CD4-positive, alpha-beta memory T cell (primary cell): ENCODE results near the gene CPLX3. TPM values are rescaled to one million over a fixed set of nuclear protein-coding genes. Genes with fewer than 3 reads are reported as not detected.

Experiments
- CTCF ChIA-PET: fragments of 350-600 bp; sonication (Branson Sonifier 250); formaldehyde crosslinking; loops from one replicate; lab custom pipeline; 2021; ENCODE audit warnings: inconsistent platforms; ENCODE audit not compliant: partially characterized antibody; lab: Charles Lee
- POLR2A ChIA-PET: fragments of 350-600 bp; sonication (Branson Sonifier 250); formaldehyde crosslinking; loops from one replicate; lab custom pipeline; 2021; ENCODE audit not compliant: partially characterized antibody; lab: Charles Lee
- DNase-seq, 5 donors: peaks; one replicate each; pipeline versions ENCODE4 v3.0.0 to v3.0.0-alpha.2; 2020 to 2022; ENCODE audit warnings: mixed read lengths in 1 of 5
- H3K27ac ChIP-seq: one replicate; pipeline ENCODE4 v1.7.0; 2013; ENCODE audit warnings: low read depth, low read length
- H3K27me3 ChIP-seq: 2 replicates; pipeline ENCODE4 v1.7.0; 2013; ENCODE audit warnings: mild to moderate bottlenecking, low read length, moderate library complexity; ENCODE audit not compliant: insufficient read depth
- H3K36me3 ChIP-seq: 2 replicates; pipeline ENCODE4 v1.7.0; 2013; ENCODE audit warnings: mild to moderate bottlenecking, low read length, moderate library complexity; ENCODE audit not compliant: insufficient read depth
- H3K4me1 ChIP-seq: 2 replicates; pipeline ENCODE4 v1.7.0; 2013; ENCODE audit warnings: mild to moderate bottlenecking, low read length, moderate library complexity; ENCODE audit not compliant: insufficient read depth
- H3K4me3 ChIP-seq, 2 donors: one replicate each; pipeline ENCODE4 v1.7.0; 2013; ENCODE audit warnings: low read length in 2 of 2, mild to moderate bottlenecking in 1 of 2
- H3K9me3 ChIP-seq, 2 donors: one replicate each; pipeline ENCODE4 v1.7.0; 2013; ENCODE audit warnings: low read length in 2 of 2, control low read depth in 1 of 2; ENCODE audit not compliant: control insufficient read depth in 1 of 2
- H3K27ac Mint-ChIP-seq, 7 donors: one replicate each; pipeline ENCODE4 v1.8.0; 2020 to 2021; ENCODE audit warnings: mixed read lengths in 7 of 7, mild to moderate bottlenecking in 6 of 7, inconsistent platforms in 3 of 7, moderate library complexity in 3 of 7
- H3K27me3 Mint-ChIP-seq, 2 donors: one replicate each; pipeline ENCODE4 v1.8.0; 2020 to 2021; ENCODE audit warnings: mixed read lengths in 2 of 2
- H3K36me3 Mint-ChIP-seq, 2 donors: one replicate each; pipeline ENCODE4 v1.8.0; 2020 to 2021; ENCODE audit warnings: mixed read lengths in 2 of 2, inconsistent platforms in 1 of 2, mild to moderate bottlenecking in 1 of 2
- H3K4me1 Mint-ChIP-seq, 4 donors: one replicate each; pipeline ENCODE4 v1.8.0; 2020 to 2021; ENCODE audit warnings: mixed read lengths in 4 of 4, mild to moderate bottlenecking in 1 of 4
- H3K4me3 Mint-ChIP-seq, 8 donors: one replicate each; pipeline ENCODE4 v1.8.0; 2020 to 2021; ENCODE audit warnings: mixed read lengths in 8 of 8, mild to moderate bottlenecking in 7 of 8, moderate library complexity in 6 of 8, inconsistent platforms in 3 of 8
- H3K9me3 Mint-ChIP-seq, 8 donors: one replicate each; pipeline ENCODE4 v1.8.0; 2020 to 2021; ENCODE audit warnings: mixed read lengths in 8 of 8, mild to moderate bottlenecking in 5 of 8, inconsistent platforms in 3 of 8, moderate library complexity in 1 of 8
- intact Hi-C: fragments of 100-400 bp; cut with micrococcal nuclease; formaldehyde crosslinking; loops from one replicate; pipeline ENCODE4 v1.15.1; 2023
- polyA plus RNA-seq, 2 donors: library from polyadenylated mRNA; unstranded; fragments of 300-500 nt; fragmentation: Illumina TruSeq; gene quantifications; one replicate each; pipeline ENCODE4 v1.2.3, GENCODE V29; 2021
- total RNA-seq, 2 experiments: library from RNA; stranded (reverse); gene quantifications; one replicate each; pipeline ENCODE4 v1.2.3, GENCODE V29; 2021

CPLX3 gene
- total and polyA plus RNA-seq, 4 experiments from 2014 or later, result not detected

GRCh38 chr15:74841891-74842373 lies 15.5 kb downstream of the CPLX3 start:
- Histone ChIP-seq H3K36me3 (no peaks in the 10 kb centered on the region), H3K9me3 (no peaks in the 10 kb centered on the region), H3K27me3 (no peaks in the 10 kb centered on the region), H3K27ac (peak overlapping the region; percentile 69), H3K4me3 (peak overlapping the region in 1 of 2 donors; percentile 83), H3K4me1 (peaks cover 52% of the 10 kb centered on the region)
- DNase-seq, result no peak
- peak overlapping the region; percentile 87 to 92 (median 90) for H3K4me3 Mint-ChIP-seq
- POLR2A ChIA-PET, result interaction anchor here (0.8 to 7.9 kb wide), 12 partner anchors 28 to 226 kb away, joined by 3 to 106 read pairs (median 8); partner anchors contain the start of genes CLK3, COX5A, FAM219B and SCAMP2
- no peaks in the 10 kb centered on the region for H3K27me3 Mint-ChIP-seq
- H3K27ac Mint-ChIP-seq, result peak overlapping the region in 6 of 7 donors; percentile 77 to 93 (median 85)
- intact Hi-C loops, result loop anchor here (2.0 to 5.0 kb wide), 3 partner anchors 55 to 210 kb away; no protein-coding TSS in a partner anchor
- CTCF ChIA-PET, result interaction anchor here (1.0 to 7.3 kb wide), 10 partner anchors 28 to 108 kb away, joined by 3 to 136 read pairs (median 10); partner anchors contain the start of gene FAM219B
- no peaks in the 10 kb centered on the region for H3K9me3 Mint-ChIP-seq
- peaks cover 37 to 57% (median 45%) of the 10 kb centered on the region in 4 donors for H3K4me1 Mint-ChIP-seq
- peaks cover 6 to 34% of the 10 kb centered on the region in 2 donors for H3K36me3 Mint-ChIP-seq

DNA sequence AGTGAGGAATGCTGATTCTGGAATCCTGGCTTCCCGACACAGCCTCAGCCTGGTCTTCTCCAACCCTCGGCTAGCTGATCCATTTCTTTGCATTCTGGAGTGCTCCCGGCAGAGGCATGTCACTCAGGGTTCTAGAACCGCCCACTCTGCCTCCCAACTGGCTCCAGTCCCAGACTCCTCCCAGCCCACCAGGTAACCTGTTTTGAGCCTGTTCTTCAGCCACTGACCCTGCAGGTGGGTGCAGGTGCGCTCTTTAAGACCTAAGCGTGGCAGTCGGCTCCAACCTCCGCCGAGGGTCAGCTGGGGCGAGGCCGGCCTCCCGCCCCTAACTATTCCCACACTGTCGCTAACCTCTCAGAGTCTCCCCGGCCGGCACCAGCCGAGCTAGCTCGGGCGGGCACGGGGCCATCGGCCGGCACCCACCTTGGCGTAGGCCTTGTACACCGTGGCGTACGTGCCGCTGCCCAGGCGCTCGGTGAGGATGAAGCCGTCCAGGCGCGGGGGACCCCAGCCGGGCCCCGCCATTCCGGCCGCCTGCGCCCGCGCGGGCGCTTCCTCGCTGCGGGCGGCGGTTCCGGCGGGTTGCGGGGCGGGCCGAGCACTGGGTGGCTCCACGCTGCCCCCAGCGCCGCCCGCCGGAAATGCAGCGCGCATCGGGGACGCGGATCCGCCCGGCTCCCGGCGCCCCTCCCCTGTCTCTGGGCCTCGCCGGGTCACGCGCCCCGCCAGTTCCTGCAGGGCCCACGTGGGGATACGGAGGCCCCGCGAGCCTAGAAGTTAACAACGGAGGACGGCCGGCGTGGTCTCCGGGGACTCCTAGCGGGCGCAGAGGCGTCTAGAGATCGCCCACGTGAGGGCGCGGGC lies 16.4 kb downstream of the CPLX3 start, which contains the start of gene ULK3:
Gene ULK3 (minus strand): TSS at position 576 of the 864 bp plus-strand sequence. CDS start 51 bp downstream, at position 525.
- ChIA-PET POLR2A (interaction anchor here (0.6 to 7.9 kb wide), 17 partner anchors 13 to 227 kb away, joined by 3 to 106 read pairs (median 4); partner anchors contain the start of genes CLK3, COX5A, FAM219B and SCAMP2), CTCF (interaction anchor here (1.0 to 7.3 kb wide), 13 partner anchors 27 to 223 kb away, joined by 3 to 136 read pairs (median 4); partner anchors contain the start of gene FAM219B)
- Mint-ChIP-seq H3K27ac (peak within 1 kb of the TSS; percentile 91 to 97 (median 93)), H3K36me3 (peaks cover 9 to 36% of the 10 kb centered on the region in 2 donors), H3K4me3 (peak within 1 kb of the TSS; percentile 87 to 92 (median 91)), H3K4me1 (peaks cover 37 to 57% (median 46%) of the 10 kb centered on the region in 4 donors), H3K27me3 (no peaks in the 10 kb centered on the region), H3K9me3 (no peaks in the 10 kb centered on the region)
- peak; percentile 92 to 94 (median 93) for DNase-seq
- H3K27me3 ChIP-seq, result no peaks in the 10 kb centered on the region
- peak within 1 kb of the TSS; percentile 81 to 83 for H3K4me3 ChIP-seq
- H3K27ac ChIP-seq, result peak within 1 kb of the TSS; percentile 77
- peaks cover 52% of the 10 kb centered on the region for H3K4me1 ChIP-seq
- no peaks in the 10 kb centered on the region for H3K9me3 ChIP-seq
- intact Hi-C loops, result loop anchor here (1.0 to 5.0 kb wide), 5 partner anchors 47 to 211 kb away; partner anchors contain the start of genes COX5A and MPI
- peaks cover 7% of the 10 kb centered on the region for H3K36me3 ChIP-seq

- H3K27ac Mint-ChIP-seq, result peak overlapping the region; percentile 90 to 97 (median 93)
- CTCF ChIA-PET, result interaction anchor here (1.0 to 7.3 kb wide), 11 partner anchors 27 to 224 kb away, joined by 3 to 136 read pairs (median 7); partner anchors contain the start of genes COX5A and FAM219B
- peaks cover 13 to 40% of the 10 kb centered on the region in 2 donors for H3K36me3 Mint-ChIP-seq
- POLR2A ChIA-PET, result interaction anchor here (0.6 to 7.9 kb wide), 17 partner anchors 13 to 228 kb away, joined by 3 to 106 read pairs (median 10); partner anchors contain the start of genes CLK3, COX5A, CSK and FAM219B
- peaks cover 14% of the 10 kb centered on the region for H3K36me3 ChIP-seq
- intact Hi-C loops, result loop anchor here (1.0 to 5.0 kb wide), 5 partner anchors 47 to 211 kb away; partner anchors contain the start of genes COX5A and MPI
- H3K27me3 ChIP-seq, result no peaks in the 10 kb centered on the region
- H3K4me1 ChIP-seq, result peaks cover 52% of the 10 kb centered on the region
- peak overlapping the region; percentile 77 for H3K27ac ChIP-seq
- no peaks in the 10 kb centered on the region for H3K9me3 ChIP-seq
- H3K4me3 ChIP-seq, result peak overlapping the region; percentile 30 to 83
- no peaks in the 10 kb centered on the region for H3K27me3 Mint-ChIP-seq
- peak overlapping the region; percentile 77 to 92 (median 86) for H3K4me3 Mint-ChIP-seq
- DNase-seq, result no peak
- H3K9me3 Mint-ChIP-seq, result no peaks in the 10 kb centered on the region
- H3K4me1 Mint-ChIP-seq, result peaks cover 37 to 57% (median 46%) of the 10 kb centered on the region in 4 donors
These were observed 17.0 kb downstream of the CPLX3 start for GRCh38 chr15:74843445-74843828.

DNA sequence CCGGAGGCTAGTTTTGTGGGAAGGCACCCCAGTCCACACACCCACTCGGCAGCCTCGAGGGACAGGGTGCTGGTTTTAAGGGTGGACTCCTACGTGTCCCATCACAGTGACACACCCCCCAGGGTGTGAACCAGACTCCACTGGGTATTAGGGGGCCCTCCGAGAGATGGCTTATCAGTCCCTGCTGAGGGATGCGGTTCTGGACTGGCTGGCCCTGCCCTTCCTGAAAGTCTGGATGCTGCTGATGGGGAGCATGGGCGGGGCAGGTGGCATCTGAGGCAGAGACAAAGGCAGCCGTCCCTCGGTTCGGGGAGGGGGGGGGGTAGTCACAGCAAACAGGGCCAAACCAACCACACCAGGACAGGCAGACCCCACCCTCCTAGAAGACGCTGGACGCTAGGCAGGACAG lies 17.5 kb downstream of the CPLX3 start:
- H3K36me3 ChIP-seq, result peaks cover 18% of the 10 kb centered on the region
- peak overlapping the region; percentile 30 to 83 for H3K4me3 ChIP-seq
- Mint-ChIP-seq H3K36me3 (peaks cover 18 to 42% of the 10 kb centered on the region in 2 donors), H3K4me3 (peak overlapping the region in 6 of 8 donors; percentile 41 to 92 (median 86)), H3K27ac (peak overlapping the region; percentile 8 to 97 (median 93)), H3K9me3 (no peaks in the 10 kb centered on the region), H3K4me1 (peaks cover 37 to 57% (median 46%) of the 10 kb centered on the region in 4 donors), H3K27me3 (no peaks in the 10 kb centered on the region)
- ChIA-PET CTCF (interaction anchor here (0.9 to 7.3 kb wide), 16 partner anchors 26 to 225 kb away, joined by 3 to 136 read pairs (median 10); partner anchors contain the start of genes COX5A, FAM219B and MPI), POLR2A (interaction anchor here (0.6 to 7.9 kb wide), 17 partner anchors 12 to 229 kb away, joined by 3 to 106 read pairs (median 10); partner anchors contain the start of genes CLK3, COX5A, CSK and FAM219B)
- no peaks in the 10 kb centered on the region for H3K9me3 ChIP-seq
- intact Hi-C loops, result loop anchor here (1.0 to 5.0 kb wide), 5 partner anchors 46 to 212 kb away; partner anchors contain the start of genes COX5A and MPI
- H3K27ac ChIP-seq, result peak overlapping the region; percentile 77
- peaks cover 52% of the 10 kb centered on the region for H3K4me1 ChIP-seq
- DNase-seq, result no peak
- no peaks in the 10 kb centered on the region for H3K27me3 ChIP-seq

DNA sequence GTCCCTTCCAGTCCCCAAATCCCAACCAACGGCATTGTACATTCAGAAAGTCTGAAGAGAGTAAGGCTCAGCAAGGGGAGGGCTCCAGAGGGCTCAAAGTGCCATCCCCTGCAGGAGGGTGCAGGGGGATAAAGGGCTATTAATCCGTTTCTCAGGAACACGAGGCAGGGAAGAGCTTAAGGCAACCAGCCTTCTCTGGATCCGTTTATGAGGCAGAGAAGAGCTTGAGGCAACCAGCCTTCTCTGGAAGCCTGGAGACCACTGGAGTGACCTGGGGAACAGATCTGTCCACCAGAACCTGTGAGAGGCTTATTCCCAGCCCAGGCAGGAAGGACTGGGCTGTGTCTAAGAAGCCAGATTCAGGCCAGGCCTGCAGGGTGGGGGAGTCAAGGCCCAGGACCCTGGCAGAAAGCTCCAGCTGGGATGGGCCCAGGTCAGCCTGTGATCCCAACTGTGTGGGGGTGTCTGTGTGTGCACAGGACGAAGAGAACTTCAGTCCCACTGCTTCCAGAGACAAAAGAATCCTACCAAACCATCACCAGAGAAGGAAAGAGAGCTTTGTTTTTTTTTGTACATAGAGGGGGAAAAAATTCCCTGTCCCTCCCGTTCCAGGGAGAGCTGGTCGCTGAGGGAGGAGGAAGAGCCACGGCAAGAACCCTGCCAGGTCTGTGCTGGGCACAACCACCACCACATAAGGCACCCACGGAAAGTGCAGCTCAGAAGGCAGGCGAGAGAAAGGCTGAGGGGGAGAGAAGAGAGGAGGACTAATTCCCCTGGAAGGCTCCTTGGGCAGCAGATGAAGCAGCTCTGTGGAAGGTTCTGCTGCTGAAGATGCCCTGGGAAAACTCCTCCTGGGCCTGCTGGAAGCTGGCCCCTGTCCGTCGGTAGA lies 18.1 kb downstream of the CPLX3 start:
- peaks cover 20% of the 10 kb centered on the region for H3K36me3 ChIP-seq
- H3K4me1 Mint-ChIP-seq, result peaks cover 37 to 57% (median 46%) of the 10 kb centered on the region in 4 donors
- DNase-seq, result no peak
- POLR2A ChIA-PET, result interaction anchor here (0.6 to 7.9 kb wide), 18 partner anchors 9 to 229 kb away, joined by 3 to 106 read pairs (median 8); partner anchors contain the start of genes CLK3, COX5A, CSK and FAM219B
- peaks cover 52% of the 10 kb centered on the region for H3K4me1 ChIP-seq
- intact Hi-C loops, result loop anchor here (1.0 to 5.0 kb wide), 4 partner anchors 29 to 212 kb away; partner anchors contain the start of genes FAM219B and SCAMP2
- H3K4me3 ChIP-seq, result peak overlapping the region in 1 of 2 donors; percentile 49
- H3K36me3 Mint-ChIP-seq, result peaks cover 20 to 42% of the 10 kb centered on the region in 2 donors
- H3K27ac ChIP-seq, result peak overlapping the region; percentile 77
- H3K4me3 Mint-ChIP-seq, result peak overlapping the region; percentile 67 to 92 (median 76)
- H3K27me3 ChIP-seq, result no peaks in the 10 kb centered on the region
- H3K9me3 Mint-ChIP-seq, result no peaks in the 10 kb centered on the region
- no peaks in the 10 kb centered on the region for H3K9me3 ChIP-seq
- H3K27me3 Mint-ChIP-seq, result no peaks in the 10 kb centered on the region
- CTCF ChIA-PET, result interaction anchor here (0.6 to 7.3 kb wide), 24 partner anchors 10 to 302 kb away, joined by 3 to 136 read pairs (median 4); partner anchors contain the start of genes COX5A, FAM219B and MPI
- H3K27ac Mint-ChIP-seq, result peak overlapping the region; percentile 72 to 95 (median 91)
